PC-3 (cell line): ENCODE data around the gene TOMM20L.

Experiments
- CTCF ChIP-seq: fragments of 300-600 bp; sonication (generic); conservative IDR thresholded peaks from 2 replicates; pipeline ENCODE4 v1.5.1; 2017; ENCODE audit warnings: antibody characterized with exemption, low read depth, mild to moderate bottlenecking, low read length
- EZH2 ChIP-seq: fragments of 300-600 bp; sonication (generic); IDR thresholded peaks from one replicate; pipeline ENCODE4 v1.6.1; 2017; ENCODE audit warnings: antibody characterized with exemption, mild to moderate bottlenecking, low read length; ENCODE audit not compliant: unreplicated experiment

DNA sequence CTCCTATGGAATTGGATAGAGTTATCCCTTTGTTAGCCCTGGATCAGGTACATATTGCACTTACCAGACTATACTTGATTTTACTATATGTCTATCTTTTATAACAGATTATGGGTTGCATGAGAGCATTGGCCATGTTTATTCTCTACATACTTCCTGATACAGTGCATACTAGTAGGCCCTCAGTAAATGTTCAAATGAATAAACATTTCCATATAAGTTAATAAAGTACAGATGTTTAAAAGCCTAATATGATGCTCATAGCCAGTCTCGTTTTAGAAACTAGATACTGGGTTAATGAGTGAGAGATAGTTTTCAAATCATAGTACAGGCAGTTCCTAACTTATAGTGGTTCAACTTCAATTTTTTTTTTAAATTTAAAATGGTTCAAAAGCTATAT is 39.5 kb upstream of the TOMM20L start:
- no peak for TF ChIP-seq CTCF
- TF ChIP-seq EZH2, result no peak
